Measurements from ENCODE around the gene ADK.
"Not testable (repeated sequence)": the region's sequence is repeated elsewhere in the genome, so short reads cannot be mapped to it uniquely, and the experiment has no call there.

The ADK gene

GRCh38 chr10:74330646-74331045 lies 179.6 kb downstream of the ADK start:
- Histone ChIP-seq H3K4me2 (no peak overlapping the region), H3K9me3 (peaks cover 9% of the 10 kb centered on the region), H4K20me1 (no peaks in the 10 kb centered on the region), H3K4me3 (no peak overlapping the region), H3K9ac (no peak overlapping the region), H3K27ac (no peak overlapping the region), H3K27me3 (no peaks in the 10 kb centered on the region), H3K36me3 (no peaks in the 10 kb centered on the region; the same call in 1 of the 2 replicates), H3K4me1 (no peaks in the 10 kb centered on the region)
- TF ChIP-seq Cebpa-rat (IDR thresholded peaks at IDR 0.05): no peak

DNA sequence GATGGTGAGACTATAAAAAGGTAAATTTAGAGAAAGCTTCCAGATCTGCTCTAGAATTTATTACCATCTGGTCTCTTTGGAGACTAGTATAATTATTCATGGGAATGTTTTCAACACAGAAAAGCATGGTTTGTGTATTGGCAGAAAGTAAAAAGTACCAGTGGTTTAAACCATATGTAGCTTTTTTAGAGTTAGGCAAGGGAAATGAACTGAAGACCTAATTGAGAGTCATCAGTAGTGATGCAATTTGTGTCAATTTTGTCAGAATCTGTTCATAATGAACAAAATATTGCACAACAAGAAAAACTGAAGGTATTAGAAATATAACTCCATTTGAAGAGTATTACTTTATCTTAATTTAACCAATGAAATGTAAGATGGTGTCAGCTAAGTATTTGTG lies 181.4 kb downstream of the ADK start:
- no peaks in the 10 kb centered on the region; the same call in 1 of the 2 replicates for H3K36me3 ChIP-seq
- H3K4me1 ChIP-seq: no peaks in the 10 kb centered on the region
- H3K27ac ChIP-seq: no peak overlapping the region
- H3K27me3 ChIP-seq: no peaks in the 10 kb centered on the region
- no peak overlapping the region for H3K4me3 ChIP-seq
- 0 out of 2 replicates have a peak, but pooled peaks cover 5% of the 10 kb centered on the region for H3K9me3 ChIP-seq
- no peak overlapping the region for H3K4me2 ChIP-seq
- TF ChIP-seq Cebpa-rat (IDR thresholded peaks at IDR 0.05): no peak
- H4K20me1 ChIP-seq: no peaks in the 10 kb centered on the region
- no peak overlapping the region for H3K9ac ChIP-seq

DNA sequence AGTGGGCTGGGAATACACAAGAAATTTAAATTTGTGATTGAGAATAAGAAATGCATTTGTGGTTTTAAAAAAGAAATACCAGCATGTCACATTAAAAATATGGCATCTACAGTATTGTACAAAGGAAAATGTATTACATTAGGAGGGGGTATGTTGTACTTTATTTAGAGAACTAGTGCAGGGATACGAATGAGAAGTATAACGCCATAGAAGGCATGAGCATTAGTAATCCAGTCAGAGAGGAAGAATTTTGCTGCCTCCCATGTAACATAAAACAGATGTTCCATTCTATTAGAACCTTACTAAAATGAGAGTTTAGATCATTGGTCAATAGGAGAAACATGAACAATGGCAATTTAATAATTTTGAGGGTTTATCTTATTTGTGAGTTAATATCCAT lies 182.2 kb downstream of the ADK start:
- H3K4me2 ChIP-seq: no peak overlapping the region
- H4K20me1 ChIP-seq: no peaks in the 10 kb centered on the region
- 0 out of 2 replicates have a peak, but pooled peaks cover 5% of the 10 kb centered on the region for H3K9me3 ChIP-seq
- peaks cover 4% of the 10 kb centered on the region; the same call in 1 of the 2 replicates for H3K36me3 ChIP-seq
- H3K4me1 ChIP-seq: no peaks in the 10 kb centered on the region
- H3K4me3 ChIP-seq: no peak overlapping the region
- H3K27ac ChIP-seq: no peak overlapping the region
- H3K27me3 ChIP-seq: no peaks in the 10 kb centered on the region
- no peak for TF ChIP-seq Cebpa-rat (IDR thresholded peaks at IDR 0.05)
- H3K9ac ChIP-seq: no peak overlapping the region

GRCh38 chr10:74334221-74334620 lies 183.2 kb downstream of the ADK start:
- Histone ChIP-seq H3K4me1 (no peaks in the 10 kb centered on the region), H3K36me3 (peaks cover 4% of the 10 kb centered on the region; the same call in 1 of the 2 replicates), H3K9me3 (0 out of 2 replicates have a peak, but pooled peaks cover 5% of the 10 kb centered on the region)

DNA sequence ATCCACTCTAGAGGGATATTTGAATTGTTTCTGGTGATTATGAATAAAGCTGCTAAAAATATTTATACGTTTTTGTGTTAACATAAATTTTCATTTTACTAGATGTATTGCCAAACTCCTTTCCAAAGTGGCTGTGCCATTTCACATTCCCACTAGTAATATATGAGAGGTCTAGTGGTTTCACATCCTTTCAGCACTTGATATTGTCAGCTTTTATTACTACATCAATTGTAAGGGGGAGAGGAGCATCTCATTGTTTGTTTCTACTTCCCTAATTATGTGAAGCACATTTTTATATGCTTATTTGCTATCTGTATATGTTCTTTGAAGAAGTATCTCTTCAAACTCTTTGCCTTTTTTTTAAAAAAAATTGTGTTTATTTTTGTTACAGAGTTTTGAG lies 184.5 kb downstream of the ADK start:
- Histone ChIP-seq H3K9me3 (0 out of 2 replicates have a peak, but pooled peaks cover 5% of the 10 kb centered on the region), H3K4me1 (no peaks in the 10 kb centered on the region), H4K20me1 (no peaks in the 10 kb centered on the region), H3K27ac (no peak overlapping the region), H3K4me2 (no peak overlapping the region), H3K4me3 (no peak overlapping the region), H3K9ac (no peak overlapping the region), H3K27me3 (no peaks in the 10 kb centered on the region), H3K36me3 (peaks cover 4% of the 10 kb centered on the region; the same call in 1 of the 2 replicates)
- no peak for TF ChIP-seq Cebpa-rat (IDR thresholded peaks at IDR 0.05)

More at GRCh38 chr10:74334221-74334620, 183.2 kb downstream of the ADK start:
- Histone ChIP-seq H3K9ac (no peak overlapping the region), H3K4me3 (no peak overlapping the region), H3K27ac (no peak overlapping the region), H3K4me2 (no peak overlapping the region), H3K27me3 (no peaks in the 10 kb centered on the region), H4K20me1 (no peaks in the 10 kb centered on the region)
- TF ChIP-seq Cebpa-rat (IDR thresholded peaks at IDR 0.05): no peak

DNA sequence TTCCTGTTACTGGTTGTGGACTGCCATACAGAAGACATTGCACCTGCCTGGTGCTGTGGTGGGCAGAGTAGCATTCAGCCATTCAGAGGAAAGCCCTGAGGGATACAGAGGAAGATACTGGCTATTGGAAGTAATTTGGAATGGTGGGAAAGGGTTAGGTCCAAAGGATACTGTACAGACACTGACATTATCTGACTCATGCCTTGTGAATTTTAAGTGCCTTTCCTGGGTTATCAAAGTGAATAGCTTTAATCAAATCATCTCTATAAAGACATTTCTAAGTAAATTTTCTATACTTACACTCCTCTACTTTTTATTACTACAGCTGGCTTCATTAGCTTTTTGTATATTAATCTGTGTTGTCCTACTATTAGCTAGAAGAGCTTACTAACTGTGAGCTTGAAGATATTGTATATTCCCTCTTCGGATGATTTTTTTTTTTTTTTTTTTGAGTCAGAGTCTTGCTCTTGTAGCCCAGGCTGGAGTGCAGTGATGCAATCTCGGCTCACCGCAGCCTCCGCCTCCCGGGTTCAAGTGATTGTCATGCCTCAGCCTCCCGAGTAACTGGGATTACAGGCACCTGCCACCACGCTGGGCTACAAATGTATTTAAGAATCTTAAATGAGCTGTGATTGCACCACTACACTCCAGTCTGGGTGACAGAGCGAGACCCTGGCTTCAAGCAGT lies 186.5 kb downstream of the ADK start:
- Histone ChIP-seq H4K20me1 (no peaks in the 10 kb centered on the region), H3K4me3 (no peak overlapping the region), H3K27ac (no peak overlapping the region), H3K9ac (no peak overlapping the region), H3K9me3 (peaks cover 8% of the 10 kb centered on the region; the same call in 1 of the 2 replicates), H3K4me1 (no peaks in the 10 kb centered on the region), H3K27me3 (no peaks in the 10 kb centered on the region), H3K4me2 (no peak overlapping the region), H3K36me3 (peaks cover 4% of the 10 kb centered on the region; the same call in 1 of the 2 replicates)
- no peak for TF ChIP-seq Cebpa-rat (IDR thresholded peaks at IDR 0.05)

GRCh38 chr10:74342991-74343390 lies 192.0 kb downstream of the ADK start:
- Histone ChIP-seq H4K20me1 (no peaks in the 10 kb centered on the region), H3K27me3 (no peaks in the 10 kb centered on the region), H3K9me3 (peaks cover 38% of the 10 kb centered on the region), H3K4me1 (no peaks in the 10 kb centered on the region), H3K27ac (no peak overlapping the region), H3K4me2 (no peak overlapping the region), H3K4me3 (no peak overlapping the region), H3K36me3 (peaks cover 26% of the 10 kb centered on the region), H3K9ac (no peak overlapping the region)
- no peak for TF ChIP-seq Cebpa-rat (IDR thresholded peaks at IDR 0.05)

DNA sequence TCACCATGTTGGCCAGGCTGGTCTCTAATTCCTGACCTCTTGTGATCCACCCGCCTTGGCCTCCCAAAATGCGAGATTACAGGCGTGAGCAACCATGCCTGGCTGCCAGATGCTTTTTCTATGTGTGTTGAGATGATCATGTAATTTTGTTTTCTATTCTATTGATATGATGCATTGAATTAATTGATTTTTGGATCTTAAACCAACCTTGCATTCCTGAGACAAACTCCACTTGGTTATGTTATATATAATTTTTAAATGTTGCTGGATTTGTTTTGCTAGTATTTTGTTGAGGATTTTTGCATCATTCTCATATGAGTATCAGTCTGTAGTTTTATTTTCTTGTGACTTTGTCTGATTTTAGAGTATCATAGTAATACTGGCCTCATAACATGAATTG lies 192.8 kb downstream of the ADK start:
- H3K4me2 ChIP-seq: no peak overlapping the region
- no peak overlapping the region for H3K9ac ChIP-seq
- H3K4me3 ChIP-seq: no peak overlapping the region
- no peak overlapping the region for H3K27ac ChIP-seq
- TF ChIP-seq Cebpa-rat (IDR thresholded peaks at IDR 0.05): no peak
- H4K20me1 ChIP-seq: no peaks in the 10 kb centered on the region
- no peaks in the 10 kb centered on the region for H3K4me1 ChIP-seq
- H3K27me3 ChIP-seq: no peaks in the 10 kb centered on the region
- H3K36me3 ChIP-seq: peaks cover 31% of the 10 kb centered on the region
- H3K9me3 ChIP-seq: peaks cover 44% of the 10 kb centered on the region

- Histone ChIP-seq H3K4me3 (no peak overlapping the region), H3K27me3 (no peaks in the 10 kb centered on the region), H3K9ac (no peak overlapping the region), H3K36me3 (peaks cover 31% of the 10 kb centered on the region), H3K4me2 (no peak overlapping the region), H3K4me1 (no peaks in the 10 kb centered on the region), H4K20me1 (no peaks in the 10 kb centered on the region), H3K9me3 (peaks cover 44% of the 10 kb centered on the region), H3K27ac (no peak overlapping the region)
- TF ChIP-seq Cebpa-rat (IDR thresholded peaks at IDR 0.05): no peak
Measured at GRCh38 chr10:74344306-74344705, 193.3 kb downstream of the ADK start.

DNA sequence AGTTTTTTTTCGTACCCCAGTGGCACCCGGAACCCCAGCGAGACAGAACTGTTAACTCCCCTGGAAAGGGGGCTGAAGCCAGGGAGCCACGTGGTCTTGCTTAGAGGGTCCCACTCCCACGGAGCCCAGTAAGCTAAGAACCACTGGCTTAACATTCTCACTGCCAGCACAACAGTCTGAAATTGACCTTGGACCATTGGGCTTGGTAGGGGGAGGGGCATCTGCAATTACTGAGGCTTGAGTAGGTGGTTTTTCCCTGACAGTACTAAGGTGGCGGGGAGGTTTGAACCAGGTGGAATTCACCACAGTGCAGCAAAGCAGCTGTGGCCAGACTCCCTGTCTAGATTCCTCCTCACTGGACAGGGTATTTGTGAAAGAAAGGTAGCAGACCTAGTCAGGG lies 196.5 kb downstream of the ADK start:
- H3K9ac ChIP-seq: no peak overlapping the region
- H3K27me3 ChIP-seq: no peaks in the 10 kb centered on the region
- no peak overlapping the region for H3K4me2 ChIP-seq
- no peak for TF ChIP-seq Cebpa-rat (IDR thresholded peaks at IDR 0.05)
- H4K20me1 ChIP-seq: no peaks in the 10 kb centered on the region
- peaks cover 31% of the 10 kb centered on the region for H3K36me3 ChIP-seq
- no peak overlapping the region for H3K27ac ChIP-seq
- no peaks in the 10 kb centered on the region for H3K4me1 ChIP-seq
- peaks cover 41% of the 10 kb centered on the region for H3K9me3 ChIP-seq
- no peak overlapping the region for H3K4me3 ChIP-seq

DNA sequence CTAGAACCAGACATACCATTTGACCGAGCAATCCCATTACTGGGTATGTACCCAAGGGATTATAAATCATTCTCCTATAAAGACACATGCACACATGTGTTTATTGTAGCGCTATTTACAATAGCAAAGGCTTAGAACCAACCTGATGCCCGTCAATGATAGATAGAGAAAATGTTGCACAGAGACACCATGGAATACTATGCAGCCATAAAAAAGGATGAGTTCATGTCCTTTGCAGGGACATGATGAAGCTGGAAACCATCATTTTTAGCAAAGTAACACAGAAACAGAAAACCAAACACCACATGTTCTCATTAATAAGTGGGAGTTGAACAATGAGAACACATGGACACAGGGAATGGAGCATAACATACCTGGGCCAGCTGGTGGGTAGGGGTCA lies 202.0 kb downstream of the ADK start:
- H3K4me3 ChIP-seq, H3K4me1 ChIP-seq, H4K20me1 ChIP-seq, H3K9ac ChIP-seq, H3K4me2 ChIP-seq, H3K27me3 ChIP-seq, H3K27ac ChIP-seq: not testable (repeated sequence)
- Histone ChIP-seq H3K9me3 (peaks cover 12% of the 10 kb centered on the region), H3K36me3 (peaks cover 11% of the 10 kb centered on the region)
